Cardiac muscle cell (in vitro differentiated cells and primary cell): Measurements from ENCODE around the gene TYW5. TPM values are rescaled to one million over a fixed set of nuclear protein-coding genes. Genes with fewer than 3 reads are reported as not detected.

Experiments used
- DNase-seq, 2 donors: peaks; one replicate each; pipeline versions ENCODE4 v3.0.0 to v3.0.0-alpha.2; 2010 to 2017; ENCODE audit warnings: low read depth in 1 of 2, low spot score in 1 of 2
- H3K27ac ChIP-seq: fragments of 200-600 bp; sonication (generic); 2 replicates; pipeline ENCODE4 v1.5.1; 2016
- H3K27me3 ChIP-seq: fragments of 200-600 bp; sonication (generic); 2 replicates; pipeline ENCODE4 v1.6.0; 2016; ENCODE audit warnings: control low read depth
- H3K36me3 ChIP-seq: fragments of 200-600 bp; sonication (generic); 2 replicates; pipeline ENCODE4 v1.5.1; 2016; ENCODE audit warnings: control low read depth
- H3K4me1 ChIP-seq: fragments of 200-600 bp; sonication (generic); 2 replicates; pipeline ENCODE4 v1.8.1; 2017; ENCODE audit warnings: low read depth, mild to moderate bottlenecking, mixed run types
- H3K4me3 ChIP-seq: fragments of 200-600 bp; sonication (generic); 2 replicates; pipeline ENCODE4 v1.5.1; 2016; ENCODE audit warnings: mild to moderate bottlenecking
- H3K9me3 ChIP-seq: fragments of 200-600 bp; sonication (generic); 2 replicates; pipeline ENCODE4 v1.5.1; 2017; ENCODE audit warnings: low read depth, mild to moderate bottlenecking, control low read depth
- polyA plus RNA-seq: library from polyadenylated mRNA; unstranded; fragments of >200 nt; fragmentation: Nextera tagmentation; extraction: Ambion mirVana; gene quantifications from 2 replicates; pipeline ENCODE4 v1.2.1, GENCODE V29; 2016
- total RNA-seq: library from RNA; depleted of rRNA; stranded (reverse); fragments of >200 nt; gene quantifications from 2 replicates; pipeline ENCODE4 v1.2.3, GENCODE V29; 2016
- TF ChIP-seq, protein P1 (sequence below): IDR thresholded peaks from 2 replicates; pipeline ENCODE4 v1.5.1; 2012; ENCODE audit warnings: low read depth, mild to moderate bottlenecking, low read length

The TYW5 gene
- total and polyA plus RNA-seq, 2 experiments from 2014 or later = 6.4 to 8.8 TPM

- no peaks in the 10 kb centered on the region for H3K9me3 ChIP-seq
- no peak overlapping the region for H3K4me3 ChIP-seq
- no peaks in the 10 kb centered on the region for H3K27me3 ChIP-seq
- no peaks in the 10 kb centered on the region for H3K36me3 ChIP-seq
- no peak overlapping the region for H3K27ac ChIP-seq
- TF ChIP-seq, protein P1, sequence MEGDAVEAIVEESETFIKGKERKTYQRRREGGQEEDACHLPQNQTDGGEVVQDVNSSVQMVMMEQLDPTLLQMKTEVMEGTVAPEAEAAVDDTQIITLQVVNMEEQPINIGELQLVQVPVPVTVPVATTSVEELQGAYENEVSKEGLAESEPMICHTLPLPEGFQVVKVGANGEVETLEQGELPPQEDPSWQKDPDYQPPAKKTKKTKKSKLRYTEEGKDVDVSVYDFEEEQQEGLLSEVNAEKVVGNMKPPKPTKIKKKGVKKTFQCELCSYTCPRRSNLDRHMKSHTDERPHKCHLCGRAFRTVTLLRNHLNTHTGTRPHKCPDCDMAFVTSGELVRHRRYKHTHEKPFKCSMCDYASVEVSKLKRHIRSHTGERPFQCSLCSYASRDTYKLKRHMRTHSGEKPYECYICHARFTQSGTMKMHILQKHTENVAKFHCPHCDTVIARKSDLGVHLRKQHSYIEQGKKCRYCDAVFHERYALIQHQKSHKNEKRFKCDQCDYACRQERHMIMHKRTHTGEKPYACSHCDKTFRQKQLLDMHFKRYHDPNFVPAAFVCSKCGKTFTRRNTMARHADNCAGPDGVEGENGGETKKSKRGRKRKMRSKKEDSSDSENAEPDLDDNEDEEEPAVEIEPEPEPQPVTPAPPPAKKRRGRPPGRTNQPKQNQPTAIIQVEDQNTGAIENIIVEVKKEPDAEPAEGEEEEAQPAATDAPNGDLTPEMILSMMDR = no peak
- DNase-seq = no peak
- H3K4me1 ChIP-seq = no peaks in the 10 kb centered on the region
Measured at GRCh38 chr2:199883474-199884212, 71.6 kb downstream of the TYW5 start.

- TF ChIP-seq, protein P1 = no peak
- Histone ChIP-seq H3K27ac (no peak overlapping the region), H3K36me3 (no peaks in the 10 kb centered on the region), H3K9me3 (no peaks in the 10 kb centered on the region), H3K27me3 (no peaks in the 10 kb centered on the region), H3K4me1 (no peaks in the 10 kb centered on the region), H3K4me3 (no peak overlapping the region)
- DNase-seq = no peak
Measured at GRCh38 chr2:199882667-199883066, 72.6 kb downstream of the TYW5 start.

Other genes starting within 250 kb of the TYW5 start
- 2.0 and 3.2 TPM in 2 replicates for gene FTCDNL1, start 104.3 kb downstream of the TYW5 start, total RNA-seq
- 1.9 and 2.0 TPM in 2 replicates for gene FTCDNL1, start 104.3 kb downstream of the TYW5 start, polyA plus RNA-seq
- gene C2orf69, start 44.2 kb downstream of the TYW5 start, total RNA-seq = 6.0 and 11.0 TPM in 2 replicates
- gene C2orf69, start 44.2 kb downstream of the TYW5 start, polyA plus RNA-seq = 6.3 and 15.7 TPM in 2 replicates
- 33.7 and 50.8 TPM in 2 replicates for gene MAIP1, start 91 bp upstream of the TYW5 start, total RNA-seq
- 28.3 and 30.6 TPM in 2 replicates for gene MAIP1, start 91 bp upstream of the TYW5 start, polyA plus RNA-seq